Stimulated activated CD4-positive, alpha-beta T cell treated with anti-CD3 and anti-CD28 coated beads, Interleukin-4, amount 100 ng/mL, for 4 hours (primary cell): Measurements from ENCODE around the gene CYP2W1.

Experiments
- DNase-seq, 2 experiments: peaks; one replicate each; pipeline ENCODE4 v3.0.0-alpha.2; 2020

Gene CYP2W1

GRCh38 chr7:1018334-1018695 lies 35.3 kb downstream of the CYP2W1 start:
- no peak for DNase-seq

- no peak for DNase-seq
Observed at GRCh38 chr7:1019255-1019785, 36.3 kb downstream of the CYP2W1 start.

GRCh38 chr7:1019789-1020610 lies 37.0 kb downstream of the CYP2W1 start:
- DNase-seq: no peak

- DNase-seq: no peak
Observed at GRCh38 chr7:1020849-1021251, 37.9 kb downstream of the CYP2W1 start.

GRCh38 chr7:1021366-1021765 lies 38.4 kb downstream of the CYP2W1 start:
- no peak for DNase-seq

- DNase-seq: no peak
Observed at GRCh38 chr7:1021931-1022330, 39.0 kb downstream of the CYP2W1 start.

- no peak for DNase-seq
Observed at GRCh38 chr7:1022356-1022755, 39.4 kb downstream of the CYP2W1 start.

GRCh38 chr7:1022801-1023465 lies 40.0 kb downstream of the CYP2W1 start:
- no peak for DNase-seq

GRCh38 chr7:1024331-1024841 lies 41.4 kb downstream of the CYP2W1 start:
- DNase-seq: no peak

GRCh38 chr7:1024876-1025742 lies 42.1 kb downstream of the CYP2W1 start:
- DNase-seq: no peak

GRCh38 chr7:1025743-1026581 lies 43.0 kb downstream of the CYP2W1 start:
- DNase-seq: no peak

- DNase-seq: no peak
Observed at GRCh38 chr7:1026721-1027161, 43.8 kb downstream of the CYP2W1 start.

GRCh38 chr7:1027242-1028043 lies 44.5 kb downstream of the CYP2W1 start:
- no peak for DNase-seq

- DNase-seq: peak; percentile 66 to 89
Observed at GRCh38 chr7:1028044-1028770, 45.2 kb downstream of the CYP2W1 start.

- peak; percentile 54 to 68 for DNase-seq
Observed at GRCh38 chr7:1028775-1029636, 46.0 kb downstream of the CYP2W1 start.

- DNase-seq: no peak
Observed at GRCh38 chr7:1029637-1030443, 46.9 kb downstream of the CYP2W1 start.

GRCh38 chr7:1030444-1031070 lies 47.6 kb downstream of the CYP2W1 start:
- no peak for DNase-seq
